Esophagus (tissue), 2 donors: ENCODE results near the gene RNASEL. TPM values are rescaled to one million over a fixed set of nuclear protein-coding genes. Genes with fewer than 3 reads are reported as not detected.

Experiments
- H3K27ac ChIP-seq, 2 donors: one replicate each; pipeline ENCODE4 v1.5.1; 2013; ENCODE audit warnings: low read depth in 2 of 2, mild to moderate bottlenecking in 2 of 2, inconsistent platforms in 1 of 2, low read length in 1 of 2, moderate library complexity in 1 of 2
- H3K27me3 ChIP-seq, 2 donors: one replicate each; pipeline ENCODE4 v1.6.1; 2013; ENCODE audit warnings: low read length in 2 of 2, control low read depth in 1 of 2, mild to moderate bottlenecking in 1 of 2; ENCODE audit not compliant: insufficient read depth in 2 of 2, control insufficient read depth in 1 of 2
- H3K36me3 ChIP-seq, 2 donors: one replicate each; pipeline ENCODE4 v1.6.1; 2013; ENCODE audit warnings: low read length in 1 of 2; ENCODE audit not compliant: control insufficient read depth in 2 of 2, insufficient read depth in 2 of 2
- H3K4me1 ChIP-seq, 2 donors: one replicate each; pipeline ENCODE4 v1.6.1; 2013; ENCODE audit warnings: low read length in 1 of 2; ENCODE audit not compliant: control insufficient read depth in 2 of 2, insufficient read depth in 2 of 2
- H3K4me3 ChIP-seq, 2 donors: one replicate each; pipeline ENCODE4 v1.5.1; 2013; ENCODE audit warnings: low read length in 2 of 2, mild to moderate bottlenecking in 2 of 2, low read depth in 1 of 2, moderate library complexity in 1 of 2
- H3K9me3 ChIP-seq, 2 donors: one replicate each; pipeline ENCODE4 v1.6.1; 2013; ENCODE audit warnings: mild to moderate bottlenecking in 2 of 2, low read depth in 1 of 2, low read length in 1 of 2, moderate library complexity in 1 of 2; ENCODE audit not compliant: control insufficient read depth in 2 of 2, insufficient read depth in 1 of 2
- WGBS, 2 donors: extraction: QIAGEN DNeasy Blood & Tissue Kit; methylation state at CpG; one replicate each; pipeline ENCODE4 v1.1.7; 2013; 5-methylcytosine and 5-hydroxymethylcytosine counted together
- polyA plus RNA-seq, 2 donors: library from polyadenylated mRNA; stranded (reverse); fragments of 200-250 nt; gene quantifications; one replicate each; pipeline ENCODE4 v1.2.3, GENCODE V29; 2013
- donor health status: healthy with polysubstance abuse.
- donor health status: Bipolar disorder and iron deficiency.

The RNASEL gene
- polyA plus RNA-seq, 2 donors, result 3.8 to 5.8 TPM

DNA sequence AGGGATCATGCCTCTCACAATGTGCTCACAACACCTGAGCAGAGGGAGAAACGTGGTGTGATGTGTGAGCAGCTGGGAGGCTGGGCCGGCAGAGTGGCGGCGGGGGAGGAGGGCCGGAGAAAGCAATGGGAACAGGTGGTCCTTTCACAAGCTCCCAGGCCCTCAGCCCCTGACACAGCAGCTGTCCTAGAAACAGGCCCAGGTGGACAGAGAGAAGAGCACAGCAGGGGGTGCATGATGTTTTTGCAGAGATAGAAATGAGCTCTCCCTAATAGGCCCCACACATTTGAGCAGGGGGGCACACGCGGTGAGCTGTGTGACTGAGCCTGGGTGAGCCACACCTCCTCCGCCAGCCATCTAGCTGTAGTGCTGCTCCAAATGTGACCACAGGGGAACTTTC lies 22.7 kb upstream of the RNASEL start:
- peaks cover 0 to 2% of the 10 kb centered on the region in 2 donors for H3K4me1 ChIP-seq
- H3K27ac ChIP-seq, result no peak overlapping the region
- 90 to 97% methylated on average over 8 of the region's 8 CpGs for WGBS, 2 donors
- no peak overlapping the region for H3K4me3 ChIP-seq
- no peaks in the 10 kb centered on the region for H3K9me3 ChIP-seq
- H3K36me3 ChIP-seq, result no peaks in the 10 kb centered on the region
- H3K27me3 ChIP-seq, result no peaks in the 10 kb centered on the region

GRCh38 chr1:182611326-182611725 lies 22.3 kb upstream of the RNASEL start:
- Histone ChIP-seq H3K27ac (no peak overlapping the region), H3K9me3 (no peaks in the 10 kb centered on the region), H3K27me3 (no peaks in the 10 kb centered on the region), H3K36me3 (no peaks in the 10 kb centered on the region), H3K4me3 (no peak overlapping the region), H3K4me1 (peaks cover 0 to 2% of the 10 kb centered on the region in 2 donors)
- 48 to 60% methylated on average over 1 of the region's 1 CpG for WGBS, 2 donors

GRCh38 chr1:182610606-182611194 lies 21.6 kb upstream of the RNASEL start:
- 80 to 84% methylated on average over 6 of the region's 6 CpGs for WGBS, 2 donors
- Histone ChIP-seq H3K9me3 (no peaks in the 10 kb centered on the region), H3K36me3 (no peaks in the 10 kb centered on the region), H3K4me3 (no peak overlapping the region), H3K4me1 (peaks cover 0 to 2% of the 10 kb centered on the region in 2 donors), H3K27me3 (no peaks in the 10 kb centered on the region), H3K27ac (no peak overlapping the region)

DNA sequence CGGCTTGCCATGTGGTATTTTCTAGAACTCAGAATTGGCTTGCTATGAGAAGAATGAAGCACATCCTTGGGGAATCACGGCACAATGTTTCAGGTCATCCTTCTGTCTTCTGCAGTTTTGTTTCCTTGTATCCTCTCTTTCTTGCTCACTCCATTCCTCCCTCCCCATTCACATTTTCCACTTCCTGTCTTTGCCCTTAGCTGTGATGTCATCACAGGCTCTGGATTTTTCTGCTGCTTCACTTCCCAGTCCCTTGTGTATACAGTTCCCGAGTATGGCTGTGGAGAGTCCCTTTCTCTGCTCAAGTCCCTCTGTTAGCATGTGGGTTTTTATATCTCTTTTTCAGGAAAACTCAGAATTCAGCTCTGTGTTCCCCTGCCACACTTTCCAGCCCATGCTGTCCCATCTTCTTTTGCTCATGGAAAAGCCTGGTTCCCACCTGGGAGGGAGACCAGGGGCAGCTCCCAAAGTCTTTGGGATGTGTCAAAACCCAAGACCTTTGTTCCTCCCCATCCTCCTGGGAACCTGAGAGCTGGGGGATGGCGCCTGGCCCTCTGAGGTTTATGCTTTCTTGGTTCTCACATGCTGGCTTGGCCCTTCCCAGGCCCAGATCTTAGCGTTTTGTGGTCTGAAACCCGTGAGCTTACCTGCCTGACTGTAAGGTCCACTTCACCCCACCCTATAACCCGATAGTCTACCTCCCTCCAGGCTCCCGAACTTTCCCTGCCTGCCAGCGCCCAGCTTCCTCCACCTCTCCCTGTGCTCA lies 20.0 kb upstream of the RNASEL start:
- H3K27ac ChIP-seq, result no peak overlapping the region

GRCh38 chr1:182608236-182608635 lies 19.2 kb upstream of the RNASEL start:
- Histone ChIP-seq H3K4me1 (peaks cover 5 to 7% of the 10 kb centered on the region in 2 donors), H3K9me3 (no peaks in the 10 kb centered on the region), H3K27ac (no peak overlapping the region), H3K27me3 (no peaks in the 10 kb centered on the region), H3K4me3 (no peak overlapping the region), H3K36me3 (no peaks in the 10 kb centered on the region)
- 49 to 86% methylated on average over 2 of the region's 2 CpGs for whole genome bisulfite sequencing, 2 donors

More for the DNA sequence above, 20.0 kb upstream of the RNASEL start:
- WGBS, 2 donors, result 83 to 86% methylated on average over 9 of the region's 9 CpGs
- H3K9me3 ChIP-seq, result no peaks in the 10 kb centered on the region
- no peaks in the 10 kb centered on the region for H3K27me3 ChIP-seq
- no peak overlapping the region for H3K4me3 ChIP-seq
- H3K4me1 ChIP-seq, result peaks cover 1 to 4% of the 10 kb centered on the region in 2 donors
- H3K36me3 ChIP-seq, result no peaks in the 10 kb centered on the region

- H3K4me3 ChIP-seq, result no peak overlapping the region
- H3K27ac ChIP-seq, result no peak overlapping the region
- 80 to 87% methylated on average over 1 of the region's 1 CpG for WGBS, 2 donors
- H3K27me3 ChIP-seq, result no peaks in the 10 kb centered on the region
- H3K4me1 ChIP-seq, result peaks cover 7% of the 10 kb centered on the region in 2 donors
- H3K36me3 ChIP-seq, result no peaks in the 10 kb centered on the region
- no peaks in the 10 kb centered on the region for H3K9me3 ChIP-seq
Observed at GRCh38 chr1:182607566-182607965, 18.5 kb upstream of the RNASEL start.

DNA sequence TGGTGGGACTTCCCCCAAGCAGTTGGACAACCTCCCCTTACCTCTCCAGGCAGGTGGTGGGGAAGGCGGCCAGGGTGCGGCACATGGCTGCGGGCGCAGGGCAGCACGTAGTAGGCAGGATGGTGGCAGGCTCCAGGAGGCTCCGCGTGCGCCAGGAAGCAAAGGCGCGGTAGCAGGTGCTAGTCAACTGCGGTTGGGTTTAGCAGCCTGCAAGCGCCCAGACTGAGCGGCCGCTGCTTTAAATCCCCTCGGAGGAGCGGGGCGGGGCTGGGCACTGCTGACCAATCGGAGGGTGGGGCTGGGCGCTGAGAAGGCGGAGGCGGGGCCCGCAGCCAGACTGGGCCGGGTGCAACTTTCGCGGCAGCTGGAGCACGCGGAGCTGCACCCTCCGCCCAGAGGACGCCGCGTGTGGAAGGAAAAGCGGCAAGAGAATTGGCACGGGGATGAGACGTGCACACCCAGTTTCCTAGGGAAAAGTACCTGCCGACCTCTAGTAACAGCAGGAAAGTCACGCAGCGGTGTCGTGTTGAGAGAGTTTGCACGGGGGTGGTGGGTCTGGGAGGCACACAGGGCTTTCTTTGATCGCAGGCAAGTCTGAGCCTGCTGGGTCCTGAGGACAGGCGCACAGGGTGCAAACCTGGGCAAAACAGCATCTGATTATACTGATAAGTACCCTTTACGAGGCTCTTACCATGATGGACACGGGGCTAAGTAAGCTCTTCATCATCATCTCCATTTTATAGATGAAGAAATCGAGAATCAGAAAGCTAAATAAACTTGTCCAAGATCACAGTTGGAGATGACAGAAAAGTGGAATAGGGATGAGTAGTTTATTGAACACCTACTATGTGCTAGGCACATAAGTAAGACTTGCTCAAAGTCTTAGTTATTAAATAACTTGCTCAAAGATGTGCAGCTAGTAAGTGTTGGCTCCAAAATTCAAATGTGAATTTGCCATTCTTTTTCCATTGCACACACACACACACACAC lies 15.4 kb upstream of the RNASEL start, which contains the start of gene RGS16:
Gene RGS16, minus strand, starts transcription at position 215 of the 990 bp plus-strand sequence. Its CDS starts 130 bp downstream, at position 85.
- no peaks in the 10 kb centered on the region for H3K9me3 ChIP-seq
- H3K4me3 ChIP-seq, result peak within 1 kb of the TSS; percentile 51 to 54
- WGBS, 2 donors, result 4 to 5% methylated on average over 44 of the region's 44 CpGs
- H3K4me1 ChIP-seq, result peaks cover 7% of the 10 kb centered on the region in 2 donors
- peaks cover 0 to 4% of the 10 kb centered on the region in 2 donors for H3K36me3 ChIP-seq
- peak within 1 kb of the TSS in 1 of 2 donors; percentile 34 for H3K27ac ChIP-seq
- H3K27me3 ChIP-seq, result no peaks in the 10 kb centered on the region

- peak overlapping the region in 1 of 2 donors; percentile 34 for H3K27ac ChIP-seq
- peaks cover 7% of the 10 kb centered on the region in 2 donors for H3K4me1 ChIP-seq
- H3K9me3 ChIP-seq, result no peaks in the 10 kb centered on the region
- H3K27me3 ChIP-seq, result no peaks in the 10 kb centered on the region
- peak overlapping the region; percentile 51 to 54 for H3K4me3 ChIP-seq
- 3 to 4% methylated on average over 12 of the region's 12 CpGs for WGBS, 2 donors
- H3K36me3 ChIP-seq, result peaks cover 0 to 4% of the 10 kb centered on the region in 2 donors
Observed at GRCh38 chr1:182603646-182604174, 14.7 kb upstream of the RNASEL start.
